Measurements from ENCODE around the gene DOCK11.

DNA sequence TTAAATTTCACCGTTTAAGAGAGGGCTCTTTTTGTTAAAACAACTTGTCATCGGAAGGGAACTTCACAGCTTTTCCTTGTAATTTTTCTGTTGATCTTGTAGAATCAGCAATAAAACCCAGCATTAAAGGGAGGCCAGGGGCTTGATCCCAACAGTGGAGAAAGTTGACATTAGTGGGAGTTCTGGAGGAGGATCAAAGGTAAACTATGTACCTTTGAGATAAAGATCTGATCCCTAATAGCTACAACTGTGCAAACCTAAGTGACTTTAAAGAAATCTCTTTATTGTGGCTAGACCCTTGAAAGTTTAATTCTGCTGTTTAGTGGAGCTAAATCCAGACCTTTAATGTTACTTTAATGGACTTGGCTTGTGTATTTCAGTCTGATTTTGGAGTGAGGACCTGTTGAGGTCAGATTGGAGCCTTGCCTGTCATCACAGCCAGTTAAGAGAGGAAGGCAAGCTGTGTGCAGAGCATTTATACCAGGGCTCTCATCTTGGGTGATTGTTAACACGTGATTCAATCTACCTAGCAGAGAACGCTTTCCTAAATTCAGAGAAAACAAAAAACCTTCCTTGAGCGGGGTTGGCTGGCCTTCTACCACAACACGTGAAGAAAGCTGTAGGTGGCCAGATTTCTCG, 1.7 kb downstream of the DOCK11 start:
- TF ChIP-seq, protein P1, sequence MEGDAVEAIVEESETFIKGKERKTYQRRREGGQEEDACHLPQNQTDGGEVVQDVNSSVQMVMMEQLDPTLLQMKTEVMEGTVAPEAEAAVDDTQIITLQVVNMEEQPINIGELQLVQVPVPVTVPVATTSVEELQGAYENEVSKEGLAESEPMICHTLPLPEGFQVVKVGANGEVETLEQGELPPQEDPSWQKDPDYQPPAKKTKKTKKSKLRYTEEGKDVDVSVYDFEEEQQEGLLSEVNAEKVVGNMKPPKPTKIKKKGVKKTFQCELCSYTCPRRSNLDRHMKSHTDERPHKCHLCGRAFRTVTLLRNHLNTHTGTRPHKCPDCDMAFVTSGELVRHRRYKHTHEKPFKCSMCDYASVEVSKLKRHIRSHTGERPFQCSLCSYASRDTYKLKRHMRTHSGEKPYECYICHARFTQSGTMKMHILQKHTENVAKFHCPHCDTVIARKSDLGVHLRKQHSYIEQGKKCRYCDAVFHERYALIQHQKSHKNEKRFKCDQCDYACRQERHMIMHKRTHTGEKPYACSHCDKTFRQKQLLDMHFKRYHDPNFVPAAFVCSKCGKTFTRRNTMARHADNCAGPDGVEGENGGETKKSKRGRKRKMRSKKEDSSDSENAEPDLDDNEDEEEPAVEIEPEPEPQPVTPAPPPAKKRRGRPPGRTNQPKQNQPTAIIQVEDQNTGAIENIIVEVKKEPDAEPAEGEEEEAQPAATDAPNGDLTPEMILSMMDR (IDR thresholded peaks at IDR 0.05) = no peak
- TF ChIP-seq POLR2A (IDR thresholded peaks at IDR 0.05) = no peak

All from uterus (tissue), 2 donors.